Measurements from ENCODE around the gene ACAP3.
A peak's percentile ranks its signal among the peaks of the same experiment; 100 is the strongest.

Gene ACAP3

GRCh38 chr1:1330366-1331067, 22.8 kb upstream of the ACAP3 start:
- Histone ChIP-seq H3K36me3 (replicated peaks) (0 out of 2 replicates have a peak, but pooled peaks cover 2% of the 10 kb centered on the region), H3K4me3 (no peak overlapping the region), H3K27me3 (ENCODE audit: low read depth) (no peaks in the 10 kb centered on the region), H3K4me1 (peaks cover 2% of the 10 kb centered on the region; the same call in 1 of the 2 replicates), H3K9me3 (no peaks in the 10 kb centered on the region)
- in situ Hi-C loops (cut with MboI; ENCODE audit: low sequenced_read_pairs), result no loop called here
- no peak for DNase-seq (ENCODE audit: low spot score in 2 of 2)

DNA sequence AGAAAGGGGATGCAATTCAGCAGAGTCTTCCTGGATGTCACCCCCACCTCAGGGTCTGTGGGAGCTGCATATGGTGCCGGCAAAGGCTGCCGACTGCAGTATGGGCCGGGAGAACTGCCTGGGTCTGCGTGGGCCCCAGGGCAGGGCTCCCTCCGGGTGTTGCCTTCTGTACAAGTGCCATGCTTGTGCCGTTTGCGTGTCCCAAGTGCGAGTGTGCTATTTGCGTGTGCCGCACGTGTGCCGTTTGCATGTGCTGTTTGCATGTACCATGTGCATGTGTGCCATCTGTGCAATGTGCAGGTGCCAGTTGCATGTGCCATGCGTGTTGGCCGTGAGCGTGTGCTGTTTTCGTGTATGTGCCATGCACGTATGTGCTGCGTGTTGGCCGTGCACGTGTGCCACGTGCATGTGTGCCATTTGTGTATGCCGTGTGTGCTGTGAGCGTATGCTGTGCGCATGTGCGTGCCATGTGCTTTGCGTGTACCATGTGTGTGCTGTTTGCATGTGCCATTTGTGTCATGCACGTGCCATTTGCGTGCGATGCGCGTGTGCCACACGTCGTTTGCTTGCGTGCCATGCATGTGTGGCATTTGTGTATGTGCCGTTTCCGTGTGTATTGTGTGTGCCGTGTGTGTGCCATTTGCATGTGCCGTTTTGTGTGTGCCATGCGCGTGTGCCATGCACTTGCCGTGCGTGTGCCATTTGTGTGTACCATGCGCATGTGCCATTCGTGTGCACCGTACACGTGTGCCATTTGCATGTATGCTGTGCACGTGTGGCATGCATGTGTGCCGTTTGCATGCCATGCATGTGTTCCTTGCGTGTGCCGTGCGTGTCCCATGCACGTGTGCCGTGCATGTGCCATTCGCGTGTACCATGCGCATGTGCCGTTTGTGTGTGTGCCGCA, 21.8 kb upstream of the ACAP3 start:
- Histone ChIP-seq H3K36me3 (replicated peaks) (no peaks in the 10 kb centered on the region), H3K4me3 (no peak overlapping the region), H3K27me3 (ENCODE audit: low read depth) (no peaks in the 10 kb centered on the region), H3K4me1 (peaks cover 4% of the 10 kb centered on the region; the same call in 1 of the 2 replicates), H3K9me3 (no peaks in the 10 kb centered on the region)
- in situ Hi-C loops (cut with MboI; ENCODE audit: low sequenced_read_pairs), result no loop called here
- DNase-seq (ENCODE audit: low spot score in 2 of 2), result no peak

DNA sequence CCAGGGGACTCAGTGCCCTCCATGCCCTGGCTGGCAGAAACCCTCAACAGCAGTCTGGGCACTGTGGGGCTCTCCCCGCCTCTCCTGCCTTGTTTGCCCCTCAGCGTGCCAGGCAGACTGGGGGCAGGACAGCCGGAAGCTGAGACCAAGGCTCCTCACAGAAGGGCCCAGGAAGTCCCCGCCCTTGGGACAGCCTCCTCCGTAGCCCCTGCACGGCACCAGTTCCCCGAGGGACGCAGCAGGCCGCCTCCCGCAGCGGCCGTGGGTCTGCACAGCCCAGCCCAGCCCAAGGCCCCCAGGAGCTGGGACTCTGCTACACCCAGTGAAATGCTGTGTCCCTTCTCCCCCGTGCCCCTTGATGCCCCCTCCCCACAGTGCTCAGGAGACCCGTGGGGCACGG, 20.5 kb upstream of the ACAP3 start:
- H3K4me1 ChIP-seq, result peaks cover 7% of the 10 kb centered on the region
- no peak for DNase-seq (ENCODE audit: low spot score in 2 of 2)
- H3K36me3 ChIP-seq (replicated peaks), result 0 out of 2 replicates have a peak, but pooled peaks cover 3% of the 10 kb centered on the region
- H3K27me3 ChIP-seq (ENCODE audit: low read depth), result no peaks in the 10 kb centered on the region
- H3K9me3 ChIP-seq, result no peaks in the 10 kb centered on the region
- in situ Hi-C loops (cut with MboI; ENCODE audit: low sequenced_read_pairs), result no loop called here
- H3K4me3 ChIP-seq, result no peak overlapping the region

DNA sequence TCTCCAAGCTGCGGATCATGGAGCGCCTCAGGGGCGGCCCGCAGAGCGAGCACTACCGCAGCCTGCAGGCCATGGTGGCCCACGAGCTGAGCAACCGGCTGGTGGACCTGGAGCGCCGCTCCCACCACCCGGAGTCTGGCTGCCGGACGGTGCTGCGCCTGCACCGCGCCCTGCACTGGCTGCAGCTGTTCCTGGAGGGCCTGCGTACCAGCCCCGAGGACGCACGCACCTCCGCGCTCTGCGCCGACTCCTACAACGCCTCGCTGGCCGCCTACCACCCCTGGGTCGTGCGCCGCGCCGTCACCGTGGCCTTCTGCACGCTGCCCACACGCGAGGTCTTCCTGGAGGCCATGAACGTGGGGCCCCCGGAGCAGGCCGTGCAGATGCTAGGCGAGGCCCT, 19.6 kb upstream of the ACAP3 start:
- no peaks in the 10 kb centered on the region for H3K9me3 ChIP-seq
- 0 out of 2 replicates have a peak, but pooled peaks cover 3% of the 10 kb centered on the region for H3K36me3 ChIP-seq (replicated peaks)
- no peak overlapping the region for H3K4me3 ChIP-seq
- H3K4me1 ChIP-seq, result peaks cover 10% of the 10 kb centered on the region
- H3K27me3 ChIP-seq (ENCODE audit: low read depth), result no peaks in the 10 kb centered on the region
- in situ Hi-C loops (cut with MboI; ENCODE audit: low sequenced_read_pairs), result no loop called here
- no peak for DNase-seq (ENCODE audit: low spot score in 2 of 2)

- H3K27me3 ChIP-seq (ENCODE audit: low read depth), result no peaks in the 10 kb centered on the region
- no peak for DNase-seq (ENCODE audit: low spot score in 2 of 2)
- peaks cover 10% of the 10 kb centered on the region for H3K4me1 ChIP-seq
- in situ Hi-C loops (cut with MboI; ENCODE audit: low sequenced_read_pairs), result no loop called here
- H3K4me3 ChIP-seq, result no peak overlapping the region
- no peaks in the 10 kb centered on the region for H3K9me3 ChIP-seq
- H3K36me3 ChIP-seq (replicated peaks), result peaks cover 3% of the 10 kb centered on the region; the same call in 1 of the 2 replicates
Measured at GRCh38 chr1:1326075-1326605, 18.4 kb upstream of the ACAP3 start.

DNA sequence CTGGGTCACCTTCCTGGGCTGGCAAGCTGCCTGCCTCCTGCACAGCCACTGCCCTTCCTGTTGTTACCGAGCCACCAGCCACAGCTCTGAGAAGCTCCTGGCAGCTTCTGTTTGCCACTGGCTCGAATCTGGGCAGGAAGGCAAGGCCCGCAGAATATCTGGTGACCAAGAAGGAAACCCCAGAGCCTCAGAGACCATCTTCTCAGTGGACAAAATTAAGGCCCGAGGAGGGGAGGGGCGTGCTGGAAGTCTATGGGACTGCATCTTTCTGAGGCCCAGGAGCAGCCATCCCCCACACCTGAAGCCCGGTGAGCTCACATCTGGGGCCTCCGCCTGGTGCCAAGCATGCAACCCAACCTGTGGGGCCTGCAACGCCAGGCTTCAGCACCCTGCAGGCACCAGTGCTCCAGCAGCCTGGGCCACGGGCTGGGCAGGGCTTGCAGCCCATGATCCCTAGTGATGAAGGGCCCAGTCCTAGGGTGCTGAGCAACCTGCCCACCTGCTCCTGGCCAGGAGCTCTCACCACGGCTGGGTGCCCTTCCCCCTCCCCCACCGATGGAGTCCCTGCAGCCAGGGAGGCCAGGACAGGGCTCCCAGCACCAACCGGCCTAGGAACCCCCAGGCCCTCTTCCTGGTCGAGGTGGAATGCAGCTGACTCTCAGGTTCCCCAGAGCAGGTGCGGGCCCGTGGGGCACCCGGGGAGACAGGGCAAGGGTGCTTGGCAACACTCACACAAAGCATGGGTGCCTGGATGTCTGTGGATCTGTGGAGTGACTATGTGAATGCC, 17.8 kb upstream of the ACAP3 start:
- Histone ChIP-seq H3K4me1 (peaks cover 10% of the 10 kb centered on the region), H3K36me3 (replicated peaks) (peaks cover 7% of the 10 kb centered on the region), H3K4me3 (peak overlapping the region; percentile 92), H3K27me3 (ENCODE audit: low read depth) (no peaks in the 10 kb centered on the region), H3K9me3 (no peaks in the 10 kb centered on the region)
- DNase-seq (ENCODE audit: low spot score in 2 of 2), result no peak
- in situ Hi-C loops (cut with MboI; ENCODE audit: low sequenced_read_pairs), result no loop called here

DNA sequence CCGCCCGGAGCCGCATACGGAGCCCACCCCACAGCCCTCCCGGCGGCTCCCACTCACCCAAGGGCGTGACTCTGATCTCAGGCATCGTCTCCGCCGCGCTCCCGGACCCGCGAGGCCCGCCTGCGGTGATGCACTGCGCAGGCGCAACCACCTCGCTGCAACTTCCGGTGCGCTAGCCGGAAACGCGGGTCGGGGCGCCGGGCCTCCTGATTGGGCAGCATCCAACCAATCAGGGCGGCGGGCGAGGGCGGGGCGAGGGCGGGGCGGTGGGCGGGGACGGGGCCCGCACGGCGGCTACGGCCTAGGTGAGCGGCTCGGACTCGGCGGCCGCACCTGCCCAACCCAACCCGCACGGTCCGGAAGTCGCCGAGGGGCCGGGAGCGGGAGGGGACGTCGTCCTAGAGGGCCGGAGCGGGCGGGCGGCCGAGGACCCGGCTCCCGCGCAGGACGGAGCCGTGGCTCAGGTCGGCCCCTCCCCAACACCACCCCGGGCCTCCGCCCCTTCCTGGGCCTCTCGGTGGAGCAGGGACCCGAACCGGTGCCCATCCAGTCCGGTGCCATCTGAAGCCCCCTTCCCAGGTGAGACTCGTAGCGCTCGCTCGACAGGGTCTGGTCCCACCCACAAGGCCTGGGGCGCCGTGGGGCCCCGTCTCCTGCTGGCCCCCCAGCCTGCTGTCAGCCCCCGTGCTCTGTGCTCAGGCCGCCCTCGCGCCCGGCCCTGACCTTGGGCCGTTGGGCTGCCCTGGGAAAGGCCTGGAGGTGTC, 17.0 kb upstream of the ACAP3 start, which contains the start of the genes CPTP and INTS11:
Gene CPTP, plus strand, starts transcription at position 279 of the 764 bp plus-strand sequence. CDS start 2,109 bp downstream, outside the sequence.
Gene INTS11, minus strand, starts transcription at position 137 of the 764 bp plus-strand sequence. Its CDS starts 52 bp downstream, at position 85.
- no peaks in the 10 kb centered on the region for H3K9me3 ChIP-seq
- in situ Hi-C loops (cut with MboI; ENCODE audit: low sequenced_read_pairs), result no loop called here
- H3K4me1 ChIP-seq, result peaks cover 10% of the 10 kb centered on the region
- peak; percentile 85 to 97 for DNase-seq (ENCODE audit: low spot score in 2 of 2)
- peaks cover 15% of the 10 kb centered on the region for H3K36me3 ChIP-seq (replicated peaks)
- H3K27me3 ChIP-seq (ENCODE audit: low read depth), result no peaks in the 10 kb centered on the region
- H3K4me3 ChIP-seq, result peak within 1 kb of the TSS; percentile 92

GRCh38 chr1:1324084-1324523, 16.4 kb upstream of the ACAP3 start:
- in situ Hi-C loops (cut with MboI; ENCODE audit: low sequenced_read_pairs), result no loop called here
- Histone ChIP-seq H3K4me3 (peak overlapping the region; percentile 92), H3K27me3 (ENCODE audit: low read depth) (no peaks in the 10 kb centered on the region), H3K9me3 (no peaks in the 10 kb centered on the region), H3K4me1 (peaks cover 10% of the 10 kb centered on the region), H3K36me3 (replicated peaks) (peaks cover 21% of the 10 kb centered on the region)
- no peak for DNase-seq (ENCODE audit: low spot score in 2 of 2)

- in situ Hi-C loops (cut with MboI; ENCODE audit: low sequenced_read_pairs), result no loop called here
- no peaks in the 10 kb centered on the region for H3K9me3 ChIP-seq
- peaks cover 29% of the 10 kb centered on the region for H3K36me3 ChIP-seq (replicated peaks)
- H3K27me3 ChIP-seq (ENCODE audit: low read depth), result no peaks in the 10 kb centered on the region
- H3K4me3 ChIP-seq, result peak overlapping the region; percentile 5
- no peak for DNase-seq (ENCODE audit: low spot score in 2 of 2)
- peaks cover 10% of the 10 kb centered on the region for H3K4me1 ChIP-seq
Measured at GRCh38 chr1:1322952-1323351, 15.2 kb upstream of the ACAP3 start.

DNA sequence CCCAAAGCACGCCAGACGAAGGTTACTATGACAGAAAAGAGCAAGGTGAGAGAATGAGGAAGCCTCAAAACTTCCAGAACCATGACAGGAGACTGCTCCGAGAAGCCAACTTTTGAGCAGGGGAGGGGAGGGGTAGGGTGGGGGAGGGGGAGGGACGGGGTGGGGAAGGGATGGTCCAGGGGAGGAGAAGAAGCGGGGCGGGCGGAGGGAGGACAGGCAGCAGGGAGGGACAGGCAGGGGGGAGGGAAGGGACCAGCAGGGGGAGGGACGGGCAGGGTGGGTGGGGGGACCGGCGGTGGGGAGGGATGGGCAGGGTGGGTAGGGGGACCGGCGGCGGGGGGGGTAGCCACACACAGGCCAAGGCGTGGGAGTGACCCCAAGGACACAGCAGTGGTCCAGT, 14.7 kb upstream of the ACAP3 start:
- Histone ChIP-seq H3K36me3 (replicated peaks) (peaks cover 34% of the 10 kb centered on the region), H3K27me3 (ENCODE audit: low read depth) (no peaks in the 10 kb centered on the region), H3K4me3 (no peak overlapping the region), H3K9me3 (no peaks in the 10 kb centered on the region), H3K4me1 (peaks cover 10% of the 10 kb centered on the region)
- DNase-seq (ENCODE audit: low spot score in 2 of 2), result no peak
- in situ Hi-C loops (cut with MboI; ENCODE audit: low sequenced_read_pairs), result no loop called here

GRCh38 chr1:1321477-1321876, 13.7 kb upstream of the ACAP3 start:
- H3K4me3 ChIP-seq, result no peak overlapping the region
- DNase-seq (ENCODE audit: low spot score in 2 of 2), result no peak
- no peaks in the 10 kb centered on the region for H3K27me3 ChIP-seq (ENCODE audit: low read depth)
- in situ Hi-C loops (cut with MboI; ENCODE audit: low sequenced_read_pairs), result no loop called here
- peaks cover 43% of the 10 kb centered on the region for H3K36me3 ChIP-seq (replicated peaks)
- peaks cover 10% of the 10 kb centered on the region for H3K4me1 ChIP-seq
- no peaks in the 10 kb centered on the region for H3K9me3 ChIP-seq

DNA sequence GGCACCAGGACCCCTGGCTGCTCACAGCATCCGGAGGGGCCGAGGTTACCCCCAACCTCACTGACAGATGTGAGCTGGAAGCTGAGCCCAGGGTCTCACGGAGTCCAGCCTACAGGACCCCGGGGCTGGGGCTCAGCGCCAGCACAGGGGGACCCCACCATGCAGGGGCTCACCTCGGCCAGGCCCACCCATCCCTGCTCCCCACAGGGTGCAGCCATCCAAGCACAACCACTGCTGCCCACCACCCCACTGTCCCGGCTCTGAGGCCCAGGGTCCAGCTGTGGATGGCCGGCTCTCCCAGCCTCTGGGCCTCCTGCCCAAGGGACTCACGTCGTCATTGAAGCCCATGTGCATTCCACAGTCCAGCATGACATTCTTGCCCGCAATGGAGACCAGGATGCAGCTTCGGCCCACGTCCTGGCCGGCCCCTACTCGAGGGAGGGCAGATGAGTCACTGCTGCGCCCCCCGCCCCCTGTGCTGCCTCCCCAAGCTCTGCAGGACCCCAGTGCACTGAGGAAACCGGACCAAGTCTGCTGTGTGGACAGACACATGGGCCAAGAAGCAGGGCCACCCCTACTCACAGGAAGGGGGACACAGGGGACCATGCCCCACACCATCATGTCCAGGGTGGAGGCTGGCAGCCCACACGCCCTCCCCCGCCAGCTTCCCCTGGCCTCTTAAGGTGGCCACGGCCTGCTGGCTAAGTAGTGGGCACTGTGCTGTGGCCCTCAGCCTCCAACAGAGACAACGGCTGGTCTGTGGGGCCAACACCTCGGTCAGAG, 13.1 kb upstream of the ACAP3 start:
- DNase-seq (ENCODE audit: low spot score in 2 of 2), result no peak
- H3K36me3 ChIP-seq (replicated peaks), result peaks cover 46% of the 10 kb centered on the region
- in situ Hi-C loops (cut with MboI; ENCODE audit: low sequenced_read_pairs), result no loop called here
- H3K9me3 ChIP-seq, result no peaks in the 10 kb centered on the region
- peaks cover 10% of the 10 kb centered on the region for H3K4me1 ChIP-seq
- no peak overlapping the region for H3K4me3 ChIP-seq
- no peaks in the 10 kb centered on the region for H3K27me3 ChIP-seq (ENCODE audit: low read depth)
